Breast epithelium (tissue), 3 donors: ENCODE results near the gene YDJC.

Experiments used
- POLR2AphosphoS5 ChIP-seq, 3 donors: sonication (generic); formaldehyde crosslinking; IDR thresholded peaks; one replicate each; pipeline ENCODE4 v1.6.1; 2017; ENCODE audit warnings: antibody characterized with exemption in 3 of 3
- TF ChIP-seq, protein P1 (sequence below), 3 donors: fragments of 450-650 bp; IDR thresholded peaks; one replicate each; pipeline ENCODE4 v1.5.1; 2016 to 2017; ENCODE audit warnings: antibody characterized with exemption in 3 of 3, mild to moderate bottlenecking in 3 of 3, moderate library complexity in 3 of 3

DNA sequence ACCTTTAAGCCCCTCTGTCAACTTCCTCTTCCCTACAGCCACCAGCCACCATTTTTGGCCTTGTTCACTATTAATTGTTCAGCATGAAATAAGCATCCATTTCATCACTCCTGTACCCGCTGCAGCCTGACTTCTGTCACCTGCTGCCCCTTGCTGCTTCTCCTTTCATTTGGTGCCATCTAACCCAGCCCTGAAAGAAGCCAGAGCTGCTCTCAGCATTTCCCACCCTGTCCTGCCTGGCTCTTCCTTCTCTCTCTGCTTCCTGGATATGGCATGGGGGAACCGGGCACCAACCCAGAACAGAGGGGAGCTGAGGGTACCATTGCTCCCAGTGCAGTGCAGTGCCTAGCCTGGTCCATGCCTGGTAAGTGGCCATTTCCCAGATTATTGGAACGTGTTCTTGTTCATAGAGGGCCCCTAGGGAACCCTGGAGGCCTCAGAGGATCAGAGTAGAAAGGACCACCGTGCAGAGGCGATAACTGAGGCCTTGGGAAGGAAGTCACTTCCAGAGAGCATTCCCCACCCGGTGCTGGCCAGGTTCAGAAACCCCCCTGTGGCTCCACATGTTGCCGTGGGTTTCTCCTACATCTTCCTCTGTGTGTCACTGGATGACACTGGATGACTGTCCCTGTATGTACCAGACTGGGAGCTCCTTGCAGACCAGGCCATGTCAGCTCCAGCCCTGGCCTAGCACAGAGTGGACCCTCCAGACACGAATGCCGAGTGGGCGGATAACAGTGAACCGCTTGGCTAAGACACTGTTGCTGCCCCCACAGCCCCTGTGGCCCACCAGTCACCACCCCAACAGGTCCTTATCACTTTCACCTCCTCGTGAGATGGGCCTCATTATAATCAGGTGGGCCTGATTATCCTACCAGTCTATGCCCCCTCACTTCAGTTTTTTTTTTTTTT is 4.7 kb downstream of the YDJC start:
- TF ChIP-seq POLR2AphosphoS5 (IDR thresholded peaks at IDR 0.05): no peak
- TF ChIP-seq, protein P1, sequence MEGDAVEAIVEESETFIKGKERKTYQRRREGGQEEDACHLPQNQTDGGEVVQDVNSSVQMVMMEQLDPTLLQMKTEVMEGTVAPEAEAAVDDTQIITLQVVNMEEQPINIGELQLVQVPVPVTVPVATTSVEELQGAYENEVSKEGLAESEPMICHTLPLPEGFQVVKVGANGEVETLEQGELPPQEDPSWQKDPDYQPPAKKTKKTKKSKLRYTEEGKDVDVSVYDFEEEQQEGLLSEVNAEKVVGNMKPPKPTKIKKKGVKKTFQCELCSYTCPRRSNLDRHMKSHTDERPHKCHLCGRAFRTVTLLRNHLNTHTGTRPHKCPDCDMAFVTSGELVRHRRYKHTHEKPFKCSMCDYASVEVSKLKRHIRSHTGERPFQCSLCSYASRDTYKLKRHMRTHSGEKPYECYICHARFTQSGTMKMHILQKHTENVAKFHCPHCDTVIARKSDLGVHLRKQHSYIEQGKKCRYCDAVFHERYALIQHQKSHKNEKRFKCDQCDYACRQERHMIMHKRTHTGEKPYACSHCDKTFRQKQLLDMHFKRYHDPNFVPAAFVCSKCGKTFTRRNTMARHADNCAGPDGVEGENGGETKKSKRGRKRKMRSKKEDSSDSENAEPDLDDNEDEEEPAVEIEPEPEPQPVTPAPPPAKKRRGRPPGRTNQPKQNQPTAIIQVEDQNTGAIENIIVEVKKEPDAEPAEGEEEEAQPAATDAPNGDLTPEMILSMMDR (IDR thresholded peaks at IDR 0.05): no peak
